GM12878 (cell line): Measurements from ENCODE around the gene SPTBN2. TPM values are rescaled to one million over a fixed set of nuclear protein-coding genes. Genes with fewer than 3 reads are reported as not detected.

Source experiments
- ATAC-seq: fragments of 200-7000 bp; cut with Tn5 transposase; 3 replicates; pipeline ENCODE4 v1.9.1; 2020; ENCODE audit warnings: mild to moderate bottlenecking, moderate library complexity
- BruUV-seq: library from RNA; stranded (reverse); fragments of 400-500 nt; replicated peaks from 2 replicates; lab custom pipeline; 2021; lab: Mats Ljungman, UMichigan
- CTCF ChIA-PET: fragments of 300-600 bp; sonication (Branson Sonifier 250); formaldehyde crosslinking; extraction: SDS; loops from one replicate; lab custom pipeline; 2021; ENCODE audit warnings: inconsistent platforms; lab: Yijun Ruan, JAX
- POLR2A ChIA-PET: fragments of 350-600 bp; formaldehyde crosslinking; extraction: SDS; loops from one replicate; lab custom pipeline; 2021; ENCODE audit warnings: inconsistent platforms; lab: Charles Lee
- RAD21 ChIA-PET: fragments of 300-600 bp; sonication (Branson Sonifier 250); formaldehyde crosslinking; loops from one replicate; lab custom pipeline; 2023; ENCODE audit warnings: antibody characterized with exemption; ENCODE audit not compliant: unreplicated experiment; lab: Charles Lee
- SMC1A ChIA-PET: fragments of 300-600 bp; sonication (Branson Sonifier 250); formaldehyde crosslinking; loops from one replicate; lab custom pipeline; 2023; ENCODE audit not compliant: unreplicated experiment, uncharacterized antibody; lab: Charles Lee
- DNase-seq: peaks from one replicate; pipeline ENCODE4 v3.0.0-alpha.2; 2011; ENCODE audit warnings: low read depth, low spot score
- FAIRE-seq: peaks from 3 replicates; lab custom pipeline; 2011; peaks lifted over from hg19 to GRCh38; lab: Jason Lieb, UNC
- H2AFZ ChIP-seq: 2 replicates; pipeline ENCODE4 v1.6.0; 2011; ENCODE audit warnings: low read depth, low read length, control low read depth; ENCODE audit not compliant: control insufficient read depth
- H3K27ac ChIP-seq: 2 replicates; pipeline ENCODE4 v1.5.1; 2011; ENCODE audit warnings: control low read depth; ENCODE audit not compliant: control insufficient read depth, insufficient read depth
- H3K27me3 ChIP-seq, 2 experiments: replicated peaks in 1 of 2; 2 replicates each; pipeline versions ENCODE4 v1.6.0 to v1.6.1; 2011; ENCODE audit warnings: low read length in 1 of 2; ENCODE audit not compliant: control insufficient read depth in 2 of 2, insufficient read depth in 2 of 2
- H3K36me3 ChIP-seq, 2 experiments: 2 replicates each; pipeline ENCODE4 v1.5.1; 2011; ENCODE audit warnings: low read length in 1 of 2; ENCODE audit not compliant: control insufficient read depth in 2 of 2, insufficient read depth in 2 of 2
- H3K4me1 ChIP-seq: 2 replicates; pipeline ENCODE4 v1.6.1; 2011; ENCODE audit warnings: mild to moderate bottlenecking, low read length, moderate library complexity, mixed read lengths; ENCODE audit not compliant: control insufficient read depth, insufficient read depth
- H3K4me2 ChIP-seq: 2 replicates; pipeline ENCODE4 v1.6.0; 2011; ENCODE audit warnings: control low read depth; ENCODE audit not compliant: control insufficient read depth, insufficient read depth
- H3K4me3 ChIP-seq: fragments of 200-600 bp; sonication (generic); 2 replicates; pipeline ENCODE4 v1.5.1; 2016
- H3K79me2 ChIP-seq: 2 replicates; pipeline ENCODE4 v1.6.0; 2011; ENCODE audit warnings: low read length; ENCODE audit not compliant: control insufficient read depth, insufficient read depth
- H3K9ac ChIP-seq: 2 replicates; pipeline ENCODE4 v1.8.0; 2011; ENCODE audit warnings: low read length, control low read depth, mixed read lengths; ENCODE audit not compliant: control insufficient read depth, insufficient read depth
- H3K9me3 ChIP-seq: replicated peaks from 3 replicates; pipeline ENCODE4 v1.5.1; 2011; ENCODE audit warnings: mild to moderate bottlenecking, low read length; ENCODE audit not compliant: control insufficient read depth, insufficient read depth
- H4K20me1 ChIP-seq: 2 replicates; pipeline ENCODE4 v1.6.0; 2011; ENCODE audit not compliant: control insufficient read depth, insufficient read depth
- BHLHE40 ChIP-seq, 2 experiments: fragments of 450-650 bp in 1 of 2; IDR thresholded peaks; 2 replicates each; pipeline ENCODE4 v1.6.1; 2011 to 2017; ENCODE audit warnings: low read depth in 2 of 2, borderline replicate concordance in 1 of 2, improper control_type of control experiment in 1 of 2, low read length in 1 of 2, mild to moderate bottlenecking in 1 of 2
- E2F4 ChIP-seq: IDR thresholded peaks from 2 replicates; pipeline ENCODE4 v1.6.1; 2012; ENCODE audit warnings: low read depth, low read length, improper control_type of control experiment
- EGR1 ChIP-seq, 2 experiments: IDR thresholded peaks; 1 replicate in 1 of 2; 2 replicates in 1 of 2; pipeline ENCODE4 v1.6.1; 2011 to 2012; ENCODE audit warnings: low read depth in 2 of 2, low read length in 2 of 2, borderline replicate concordance in 1 of 2, mild to moderate bottlenecking in 1 of 2, moderate library complexity in 1 of 2
- JUND ChIP-seq: IDR thresholded peaks from 2 replicates; pipeline ENCODE4 v1.6.1; 2012; ENCODE audit warnings: low read depth, mild to moderate bottlenecking, low read length, improper control_type of control experiment, moderate library complexity
- NFYB ChIP-seq: IDR thresholded peaks from 2 replicates; pipeline ENCODE4 v1.6.1; 2011; ENCODE audit warnings: low read depth, mild to moderate bottlenecking, low read length, improper control_type of control experiment, moderate library complexity; ENCODE audit not compliant: insufficient read depth
- PRDM15 ChIP-seq: fragments of 450-650 bp; formaldehyde crosslinking; IDR thresholded peaks from 2 replicates; pipeline ENCODE4 v1.4.0; 2020; ENCODE audit warnings: mild to moderate bottlenecking, moderate library complexity
- RFX5 ChIP-seq: IDR thresholded peaks from 2 replicates; pipeline ENCODE4 v1.6.1; 2011; ENCODE audit warnings: low read depth, low read length, improper control_type of control experiment
- SKIL ChIP-seq: fragments of 450-650 bp; IDR thresholded peaks from 2 replicates; pipeline ENCODE4 v1.6.1; 2017; ENCODE audit warnings: mild to moderate bottlenecking, low read depth, inconsistent platforms; ENCODE audit not compliant: poor library complexity, severe bottlenecking
- SREBF2 ChIP-seq: IDR thresholded peaks from 2 replicates; pipeline ENCODE4 v1.6.1; 2012; ENCODE audit warnings: mild to moderate bottlenecking, low read length
- SRF ChIP-seq, 2 experiments: IDR thresholded peaks; 2 replicates each; pipeline ENCODE4 v1.6.1; 2011; ENCODE audit warnings: low read depth in 2 of 2, low read length in 2 of 2, mild to moderate bottlenecking in 1 of 2, moderate library complexity in 1 of 2
- WGBS: methylation state at CpG from one replicate; pipeline ENCODE4 v1.1.6; 2016; ENCODE audit warnings: low lambda C conversion rate; ENCODE audit not compliant: insufficient replicate concordance, insufficient coverage; ENCODE audit errors: missing lambda C conversion rate; 5-methylcytosine and 5-hydroxymethylcytosine counted together
- in situ Hi-C: fragments of 300-500 bp; cut with MboI; formaldehyde crosslinking; loops from 9 replicates; pipeline ENCODE4 v1.14.3; 2018; ENCODE audit warnings: mixed read lengths
- intact Hi-C: fragments of 100-400 bp; cut with micrococcal nuclease; formaldehyde crosslinking; loops from one replicate; pipeline ENCODE4 v1.14.2; 2022; ENCODE audit not compliant: unreplicated experiment
- polyA plus RNA-seq, 11 experiments: library from polyadenylated mRNA; depleted of rRNA in 4 of 11; unstranded in 6 of 11; stranded (reverse) in 5 of 11; fragments of >200 nt; fragmentation: Nextera tagmentation in 4 of 11; fragmentation: Illumina TruSeq in 1 of 11; extraction: Ambion mirVana in 4 of 11; extraction: Trizol in 1 of 11; gene quantifications; 1 replicate in 1 of 11; 2 replicates in 10 of 11; pipeline versions ENCODE4 v1.2.1 to v1.2.3, GENCODE V29; 2011 to 2016; ENCODE audit warnings: inconsistent platforms in 2 of 11, missing spikeins in 2 of 11, low read depth in 1 of 11
- total RNA-seq, 4 experiments: library from RNA; depleted of rRNA in 3 of 4; stranded (reverse); fragments of >200 nt in 3 of 4; fragmentation: Illumina TruSeq in 1 of 4; extraction: Trizol in 1 of 4; gene quantifications; 2 replicates each; pipeline versions ENCODE4 v1.2.1 to v1.2.3, GENCODE V29; 2013 to 2021

The SPTBN2 gene
- total and polyA plus RNA-seq, 10 of the 15 experiments (the other 5 are each of a cell fraction or from before 2014, with no cell fraction given), result 0.38 to 1.0 (median 0.69) TPM; not detected in 5

- Histone ChIP-seq H3K4me3 (no peak overlapping the region), H3K9me3 (no peaks in the 10 kb centered on the region), H3K27me3 (peaks cover 8 to 11% of the 10 kb centered on the region in 2 experiments), H3K4me1 (no peaks in the 10 kb centered on the region), H3K4me2 (no peak overlapping the region), H3K9ac (no peak overlapping the region), H4K20me1 (no peaks in the 10 kb centered on the region), H3K27ac (no peak overlapping the region), H2AFZ (no peak overlapping the region), H3K79me2 (no peaks in the 10 kb centered on the region), H3K36me3 (no peaks in the 10 kb centered on the region)
- intact Hi-C loops, result no loop called here
- 71% methylated on average over 16 of the region's 16 CpGs for WGBS
- no peak for ATAC-seq
- CTCF ChIA-PET, result interaction anchor here (0.8 kb wide), 1 partner anchor 49 kb away, joined by 3 read pairs; no protein-coding TSS in a partner anchor
- TF ChIP-seq RFX5 (no peak), SRF (IDR thresholded peaks at IDR 0.05; ENCODE audit: low read depth in 2 of 2, low read length in 2 of 2) (no peak), JUND (no peak), E2F4 (no peak), BHLHE40 (IDR thresholded peaks at IDR 0.05; ENCODE audit: borderline replicate concordance in 1 of 2, low read depth in 2 of 2, low read length in 1 of 2) (no peak), NFYB (no peak), SKIL (no peak), PRDM15 (CRISPR knock-in tag) (no peak), SREBF2 (no peak), EGR1 (IDR thresholded peaks at IDR 0.05; ENCODE audit: borderline replicate concordance in 1 of 2, low read depth in 2 of 2, low read length in 2 of 2) (no peak)
- SMC1A ChIA-PET, result interaction anchor here (0.6 kb wide), 1 partner anchor 111 kb away, joined by 3 read pairs; no protein-coding TSS in a partner anchor
- DNase-seq, result no peak
- POLR2A ChIA-PET, result interaction anchor here (0.6 kb wide), 1 partner anchor 30 kb away, joined by 6 read pairs; no protein-coding TSS in a partner anchor
- no peak for FAIRE-seq
- in situ Hi-C loops, result no loop called here
- RAD21 ChIA-PET, result interaction anchor here (0.7 kb wide), 1 partner anchor 14 kb away, joined by 4 read pairs; no protein-coding TSS in a partner anchor
- no TSS peak for BruUV-seq
These were observed 6.0 kb downstream of the SPTBN2 start for GRCh38 chr11:66722745-66723651.
